HCT116 (cell line): ENCODE measurements around the gene LARP1. TPM values are rescaled to one million over a fixed set of nuclear protein-coding genes. Genes with fewer than 3 reads are reported as not detected.

Experiments used
- ATAC-seq: fragments of 200-7000 bp; cut with Tn5 transposase; 2 replicates; pipeline ENCODE4 v1.9.1; 2020; ENCODE audit warnings: mild to moderate bottlenecking, moderate library complexity
- BruUV-seq: library from RNA; stranded (reverse); fragments of 400-500 nt; replicated peaks from 2 replicates; lab custom pipeline; 2021; lab: Mats Ljungman, UMichigan
- CTCF ChIA-PET: fragments of 300-600 bp; sonication (Branson Sonifier 250); formaldehyde crosslinking; loops from one replicate; lab custom pipeline; 2021; ENCODE audit warnings: antibody characterized with exemption; lab: Charles Lee
- POLR2A ChIA-PET: fragments of 300-600, 350-600 bp; sonication (Branson Sonifier 250); formaldehyde crosslinking; loops from one replicate; lab custom pipeline; 2021; ENCODE audit warnings: antibody characterized with exemption; lab: Charles Lee
- RAD21 ChIA-PET, 2 experiments: fragments of 300-600 bp; sonication (Branson Sonifier 250); formaldehyde crosslinking; loops; one replicate each; lab custom pipeline; 2023; ENCODE audit warnings: low total read pairs in 2 of 2; ENCODE audit not compliant: uncharacterized antibody in 2 of 2, unreplicated experiment in 2 of 2, low non-redundant PET in 1 of 2; lab: Charles Lee
- DNase-seq: peaks from one replicate; pipeline ENCODE4 v3.0.0-alpha.2; 2010; ENCODE audit warnings: low read depth, low spot score
- H2AFZ ChIP-seq: fragments of 200-600 bp; shearing (Covaris generic), sonication (generic); 2 replicates; pipeline ENCODE4 v1.6.1; 2017; ENCODE audit warnings: low read depth, mixed run types, mixed read lengths, antibody characterized with exemption, low read length; ENCODE audit not compliant: poor library complexity, severe bottlenecking
- H3K27ac ChIP-seq: 2 replicates; pipeline ENCODE4 v1.5.1; 2012; ENCODE audit warnings: low read depth, low read length
- H3K27me3 ChIP-seq: fragments of 200-600 bp; sonication (generic); 2 replicates; pipeline ENCODE4 v1.6.1; 2016; ENCODE audit warnings: mixed run types, low read length, mixed read lengths; ENCODE audit not compliant: insufficient read depth
- H3K36me3 ChIP-seq, 2 experiments: fragments of 200-500 bp in 1 of 2; fragments of 200-600 bp in 1 of 2; sonication (Bioruptor generic) in 1 of 2; sonication (generic) in 1 of 2; 2 replicates each; pipeline versions ENCODE4 v1.5.1 to v1.6.1; 2014 to 2016; ENCODE audit warnings: low read length in 2 of 2, inconsistent platforms in 1 of 2, mixed read lengths in 1 of 2, mixed run types in 1 of 2; ENCODE audit not compliant: insufficient read depth in 2 of 2, control insufficient read depth in 1 of 2
- H3K4me1 ChIP-seq, 2 experiments: fragments of 200-600 bp in 1 of 2; sonication (generic) in 1 of 2; 2 replicates each; pipeline versions ENCODE4 v1.5.1 to v1.6.1; 2012 to 2017; ENCODE audit warnings: low read length in 2 of 2, inconsistent platforms in 1 of 2, mild to moderate bottlenecking in 1 of 2, mixed read lengths in 1 of 2, mixed run types in 1 of 2, moderate library complexity in 1 of 2; ENCODE audit not compliant: insufficient read depth in 2 of 2, control insufficient read depth in 1 of 2
- H3K4me2 ChIP-seq: fragments of 200-600 bp; sonication (generic); 2 replicates; pipeline ENCODE4 v1.6.1; 2017; ENCODE audit warnings: mixed run types, low read length, mixed read lengths
- H3K4me3 ChIP-seq, 2 experiments: fragments of 200-600 bp in 1 of 2; sonication (generic) in 1 of 2; replicated peaks in 1 of 2; 2 replicates each; pipeline ENCODE4 v1.5.1; 2011 to 2016; ENCODE audit warnings: low read length in 2 of 2, control low read depth in 1 of 2, low read depth in 1 of 2, mild to moderate bottlenecking in 1 of 2, mixed read lengths in 1 of 2, mixed run types in 1 of 2
- H3K79me2 ChIP-seq: fragments of 200-600 bp; sonication (generic); 2 replicates; pipeline ENCODE4 v1.6.1; 2017; ENCODE audit warnings: mild to moderate bottlenecking, mixed run types, low read length, moderate library complexity, mixed read lengths; ENCODE audit not compliant: insufficient read depth
- H3K9ac ChIP-seq: fragments of 200-600 bp; sonication (generic); 2 replicates; pipeline ENCODE4 v1.6.1; 2016; ENCODE audit warnings: low read length, mixed read lengths
- H3K9me2 ChIP-seq: fragments of 200-600 bp; sonication (generic), shearing (Covaris generic); 2 replicates; pipeline ENCODE4 v1.6.1; 2017; ENCODE audit warnings: mixed run types, mild to moderate bottlenecking, moderate library complexity; ENCODE audit not compliant: insufficient read depth
- H3K9me3 ChIP-seq, 2 experiments: fragments of 200-500 bp in 1 of 2; fragments of 200-600 bp in 1 of 2; sonication (Bioruptor generic) in 1 of 2; sonication (generic) in 1 of 2; 2 replicates each; pipeline ENCODE4 v1.6.1; 2014 to 2017; ENCODE audit warnings: low read length in 2 of 2, mixed read lengths in 2 of 2, inconsistent platforms in 1 of 2, low read depth in 1 of 2, mild to moderate bottlenecking in 1 of 2, mixed run types in 1 of 2, moderate library complexity in 1 of 2; ENCODE audit not compliant: control insufficient read depth in 1 of 2, insufficient read depth in 1 of 2
- H4K20me1 ChIP-seq: fragments of 200-600 bp; sonication (generic), shearing (Covaris generic); 2 replicates; pipeline ENCODE4 v1.6.1; 2017; ENCODE audit warnings: mixed run types, mild to moderate bottlenecking, moderate library complexity; ENCODE audit not compliant: insufficient read depth
- CBX3 ChIP-seq: IDR thresholded peaks from 2 replicates; pipeline ENCODE4 v1.6.1; 2012; ENCODE audit warnings: low read depth
- EGR1 ChIP-seq: IDR thresholded peaks from 2 replicates; pipeline ENCODE4 v1.6.1; 2012; ENCODE audit warnings: low read depth
- ELF1 ChIP-seq: IDR thresholded peaks from 2 replicates; pipeline ENCODE4 v1.6.1; 2012; ENCODE audit warnings: low read depth, borderline replicate concordance
- EZH2phosphoT487 ChIP-seq: fragments of 200-600 bp; IDR thresholded peaks from 2 replicates; pipeline ENCODE4 v1.6.1; 2018; ENCODE audit warnings: antibody characterized with exemption, borderline replicate concordance
- FOSL1 ChIP-seq: IDR thresholded peaks from 2 replicates; pipeline ENCODE4 v1.6.1; 2012; ENCODE audit warnings: low read depth
- JUND ChIP-seq: IDR thresholded peaks from 2 replicates; pipeline ENCODE4 v1.6.1; 2012
- POLR2AphosphoS5 ChIP-seq: IDR thresholded peaks from 2 replicates; pipeline ENCODE4 v1.6.1; 2011; ENCODE audit warnings: mild to moderate bottlenecking, low read depth, low read length, moderate library complexity
- SRF ChIP-seq: IDR thresholded peaks from 2 replicates; pipeline ENCODE4 v1.6.1; 2012; ENCODE audit warnings: low read depth
- ZNF274 ChIP-seq: fragments of 200-500 bp; sonication (Bioruptor generic); IDR thresholded peaks from 2 replicates; pipeline ENCODE4 v1.6.1; 2014; ENCODE audit warnings: mild to moderate bottlenecking, low read depth, low read length, inconsistent platforms
- intact Hi-C: fragments of 100-400 bp; cut with micrococcal nuclease; formaldehyde crosslinking; loops from 2 replicates; pipeline ENCODE4 v1.10.0; 2022
- total RNA-seq: library from RNA; stranded (reverse); gene quantifications from one replicate; pipeline ENCODE4 v1.2.1, GENCODE V29; 2021; ENCODE audit not compliant: unreplicated experiment
- TF ChIP-seq, protein P1 (sequence below): IDR thresholded peaks from 2 replicates; pipeline ENCODE4 v1.6.1; 2012
- TF ChIP-seq, protein P2 (sequence below): IDR thresholded peaks from 2 replicates; pipeline ENCODE4 v1.6.1; 2012

LARP1 gene
- total RNA-seq, 1 experiment from 2014 or later = 201 TPM

DNA sequence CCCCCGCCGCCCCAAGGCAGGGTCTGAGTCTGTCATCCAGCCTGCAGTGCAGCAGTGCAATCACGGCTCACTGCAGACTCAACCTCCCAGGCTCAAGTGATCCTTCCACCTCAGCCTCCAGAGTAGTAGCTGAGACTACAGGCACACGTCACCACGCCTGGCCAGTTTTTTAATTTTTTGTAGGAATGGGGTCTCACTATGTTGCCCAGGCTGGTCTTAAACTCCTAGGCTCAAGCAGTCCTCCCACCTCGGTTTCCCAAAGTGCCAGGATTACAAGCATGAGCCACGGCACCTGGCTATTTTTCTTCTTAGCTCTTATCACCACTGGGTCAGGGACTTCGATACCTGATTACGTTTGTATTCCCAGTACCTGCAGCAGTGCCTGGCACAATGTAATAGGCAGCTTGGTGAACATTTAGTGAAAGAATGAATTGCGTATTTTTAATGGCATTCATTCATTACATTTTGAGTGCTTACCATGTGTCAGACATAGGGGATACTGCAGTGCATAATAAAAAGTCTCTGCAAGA lies 10.3 kb downstream of the LARP1 start (continued):
- TF ChIP-seq, protein P1, sequence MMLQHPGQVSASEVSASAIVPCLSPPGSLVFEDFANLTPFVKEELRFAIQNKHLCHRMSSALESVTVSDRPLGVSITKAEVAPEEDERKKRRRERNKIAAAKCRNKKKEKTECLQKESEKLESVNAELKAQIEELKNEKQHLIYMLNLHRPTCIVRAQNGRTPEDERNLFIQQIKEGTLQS = no peak
- TF ChIP-seq CBX3 = no peak
- no peak for TF ChIP-seq ELF1
- no peak for TF ChIP-seq JUND
- TF ChIP-seq EZH2phosphoT487 = no peak
- TF ChIP-seq EGR1 = no peak
- no peak for TF ChIP-seq SRF
- TF ChIP-seq, protein P2, sequence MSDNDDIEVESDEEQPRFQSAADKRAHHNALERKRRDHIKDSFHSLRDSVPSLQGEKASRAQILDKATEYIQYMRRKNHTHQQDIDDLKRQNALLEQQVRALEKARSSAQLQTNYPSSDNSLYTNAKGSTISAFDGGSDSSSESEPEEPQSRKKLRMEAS = no peak
- TF ChIP-seq FOSL1 = no peak
- TF ChIP-seq ZNF274 = no peak

DNA sequence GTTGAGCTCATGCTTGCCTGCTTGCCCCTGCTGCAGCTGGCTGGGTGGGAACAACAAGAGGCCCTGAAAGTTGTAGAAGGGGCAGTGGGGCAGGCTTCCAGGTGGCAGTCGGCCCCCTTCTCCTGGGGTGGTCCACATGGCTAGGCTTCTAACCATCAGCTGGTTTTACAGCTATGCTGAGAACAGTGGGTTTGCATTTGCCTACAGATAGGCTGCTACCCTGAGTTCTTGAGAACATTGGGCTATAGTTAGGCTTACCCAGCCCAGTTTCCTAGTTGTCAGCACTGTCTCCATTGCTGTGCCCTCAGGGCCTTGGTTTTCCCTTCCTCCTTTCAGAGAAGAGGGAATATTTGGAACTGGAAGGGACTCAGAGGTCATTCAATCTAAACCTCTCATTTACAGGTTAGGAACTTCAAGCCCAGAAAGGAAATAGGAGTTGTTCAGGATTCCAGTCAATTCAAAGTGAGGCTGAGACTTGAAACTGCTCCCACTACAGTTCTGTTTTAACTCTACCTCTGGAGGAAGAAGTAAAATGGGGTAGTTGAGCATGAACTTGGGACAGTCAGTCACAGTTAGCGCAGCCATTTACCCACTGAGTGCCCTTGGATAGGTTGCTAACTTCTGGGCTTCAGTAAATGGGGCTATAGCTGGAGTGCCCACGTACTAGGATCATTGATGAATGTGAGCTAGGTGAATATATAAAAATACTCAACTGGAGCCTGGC lies 11.5 kb downstream of the LARP1 start:
- RAD21 ChIA-PET = no interaction called here
- no peak overlapping the region for H2AFZ ChIP-seq
- peaks cover 100% of the 10 kb centered on the region for H3K79me2 ChIP-seq
- H3K36me3 ChIP-seq = no peaks in the 10 kb centered on the region
- no peak overlapping the region for H3K4me3 ChIP-seq
- no TSS peak for BruUV-seq
- no peak for ATAC-seq
- H3K27ac ChIP-seq = no peak overlapping the region
- no peak overlapping the region for H3K4me2 ChIP-seq
- no peak overlapping the region for H3K9ac ChIP-seq
- intact Hi-C loops = no loop called here
- H3K9me3 ChIP-seq = no peaks in the 10 kb centered on the region
- H3K27me3 ChIP-seq = no peaks in the 10 kb centered on the region
- peaks cover 37% of the 10 kb centered on the region for H4K20me1 ChIP-seq
- DNase-seq = no peak
- peaks cover 2 to 21% of the 10 kb centered on the region in 2 experiments; a peak in 3 of 4 replicates for H3K4me1 ChIP-seq
- no peaks in the 10 kb centered on the region for H3K9me2 ChIP-seq
- no peak for TF ChIP-seq POLR2AphosphoS5
- CTCF ChIA-PET = no interaction called here
- POLR2A ChIA-PET = no interaction called here
